HG02571 (cell line): ENCODE measurements around the gene ZBED4.
"Not testable (repeated sequence)": the region's sequence is repeated elsewhere in the genome, so short reads cannot be mapped to it uniquely, and the experiment has no call there.

ENCODE experiments used
- ATAC-seq: cut with Tn5 transposase; IDR thresholded peaks from one replicate; pipeline ENCODE4 v1.9.1; 2021; ENCODE audit warnings: mild to moderate bottlenecking, moderate library complexity; ENCODE audit not compliant: unreplicated experiment

ZBED4 gene

GRCh38 chr22:49852898-49853894 lies at the start of gene ZBED4:
TSS of gene ZBED4 (plus strand) at chr22:49853844. CDS start at chr22:49883663, 29,819 bp downstream.
- peak; percentile 70 for ATAC-seq

GRCh38 chr22:49807129-49807528 lies 46.5 kb upstream of the ZBED4 start:
- no peak for ATAC-seq

GRCh38 chr22:49807780-49808708 lies 45.6 kb upstream of the ZBED4 start:
- no peak for ATAC-seq

- ATAC-seq: no peak
Observed at GRCh38 chr22:49810363-49811019, 43.2 kb upstream of the ZBED4 start.

GRCh38 chr22:49811020-49811791 lies 42.4 kb upstream of the ZBED4 start:
- no peak for ATAC-seq

DNA sequence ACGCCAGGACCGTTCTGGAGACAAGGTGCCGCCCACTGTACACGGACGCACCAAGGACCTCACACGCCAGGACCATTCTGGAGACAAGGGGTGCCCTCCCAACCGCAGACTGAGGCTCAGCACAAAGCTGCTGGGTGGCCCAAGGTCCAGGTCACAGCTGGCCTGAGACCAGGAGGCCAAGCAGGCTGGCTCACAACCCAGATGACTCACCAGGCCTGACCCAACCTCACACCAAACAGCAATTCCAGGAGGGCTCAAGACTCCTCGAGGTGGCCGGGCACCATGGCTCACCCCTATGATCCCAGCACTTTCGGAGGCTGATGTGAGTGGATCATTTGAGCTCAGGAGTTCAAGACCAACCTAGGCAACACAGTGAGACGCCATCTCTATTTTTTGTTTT lies 40.8 kb upstream of the ZBED4 start:
- ATAC-seq: no peak

DNA sequence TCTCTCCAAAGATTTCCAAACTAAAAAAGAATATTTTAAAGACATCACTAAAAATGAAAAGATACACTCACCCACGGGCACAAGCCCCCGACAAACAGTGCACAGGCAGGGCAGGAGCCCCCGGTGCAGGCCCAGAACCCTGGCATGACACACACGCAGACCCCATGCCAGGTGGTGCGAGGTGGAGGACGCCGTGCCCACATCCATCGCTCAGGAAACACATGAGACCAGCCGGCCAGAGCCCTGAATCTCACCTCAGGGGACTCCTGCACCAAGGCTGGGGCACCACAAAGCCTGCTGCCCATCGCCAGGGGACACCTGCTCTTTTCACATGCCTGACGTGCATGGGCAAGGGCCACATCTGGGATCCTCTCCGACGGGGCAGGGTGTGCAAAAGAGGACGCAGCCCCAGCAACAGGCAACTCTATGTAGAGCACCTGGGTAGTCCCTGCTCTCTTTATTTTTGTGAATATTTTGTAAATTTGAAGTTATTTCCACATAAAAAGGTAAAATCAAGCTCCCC lies 39.4 kb upstream of the ZBED4 start:
- no peak for ATAC-seq

GRCh38 chr22:49814856-49815255 lies 38.8 kb upstream of the ZBED4 start:
- ATAC-seq: no peak

GRCh38 chr22:49815641-49816091 lies 38.0 kb upstream of the ZBED4 start:
- no peak for ATAC-seq

- no peak for ATAC-seq
Observed at GRCh38 chr22:49817359-49817758, 36.3 kb upstream of the ZBED4 start.

DNA sequence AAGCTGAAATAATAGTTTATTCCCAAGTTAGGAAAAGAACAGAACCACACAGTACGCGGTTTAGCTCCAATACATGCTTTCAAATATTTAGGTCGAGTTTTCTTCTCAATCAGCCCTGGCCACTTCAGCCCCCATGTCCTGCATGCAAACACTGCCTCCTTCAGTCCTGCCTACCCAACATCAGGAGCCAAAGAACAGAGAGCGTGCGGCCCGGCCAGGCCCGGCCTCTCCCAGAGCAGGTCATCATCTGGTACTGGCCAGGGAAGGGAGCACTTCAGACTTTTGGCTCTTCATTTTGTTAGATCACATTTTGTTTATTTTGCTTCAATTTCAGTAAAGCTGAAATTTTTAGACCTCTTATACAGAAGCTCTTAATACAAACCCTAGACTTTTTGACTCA lies 32.7 kb upstream of the ZBED4 start:
- no peak for ATAC-seq

DNA sequence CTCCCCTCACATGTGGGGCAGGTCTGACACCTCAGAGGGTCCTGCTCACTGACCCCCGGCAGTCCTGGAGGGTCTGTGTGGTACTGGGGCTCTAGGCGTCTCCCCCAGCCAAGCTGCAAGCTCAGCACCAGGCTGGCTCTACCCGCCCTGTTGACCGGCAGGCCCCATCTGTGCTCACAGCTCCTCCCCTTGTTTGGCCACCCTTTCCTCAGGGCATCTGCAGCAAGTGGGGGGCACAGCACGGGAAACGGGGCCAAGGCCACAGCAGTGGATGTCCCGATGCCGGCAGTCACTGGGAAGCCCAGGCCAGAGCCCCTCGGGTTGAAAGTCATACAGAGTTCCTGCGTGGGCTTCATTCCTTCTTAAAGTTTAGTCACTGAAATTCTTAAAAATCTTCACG lies 31.9 kb upstream of the ZBED4 start:
- not testable (repeated sequence) for ATAC-seq

DNA sequence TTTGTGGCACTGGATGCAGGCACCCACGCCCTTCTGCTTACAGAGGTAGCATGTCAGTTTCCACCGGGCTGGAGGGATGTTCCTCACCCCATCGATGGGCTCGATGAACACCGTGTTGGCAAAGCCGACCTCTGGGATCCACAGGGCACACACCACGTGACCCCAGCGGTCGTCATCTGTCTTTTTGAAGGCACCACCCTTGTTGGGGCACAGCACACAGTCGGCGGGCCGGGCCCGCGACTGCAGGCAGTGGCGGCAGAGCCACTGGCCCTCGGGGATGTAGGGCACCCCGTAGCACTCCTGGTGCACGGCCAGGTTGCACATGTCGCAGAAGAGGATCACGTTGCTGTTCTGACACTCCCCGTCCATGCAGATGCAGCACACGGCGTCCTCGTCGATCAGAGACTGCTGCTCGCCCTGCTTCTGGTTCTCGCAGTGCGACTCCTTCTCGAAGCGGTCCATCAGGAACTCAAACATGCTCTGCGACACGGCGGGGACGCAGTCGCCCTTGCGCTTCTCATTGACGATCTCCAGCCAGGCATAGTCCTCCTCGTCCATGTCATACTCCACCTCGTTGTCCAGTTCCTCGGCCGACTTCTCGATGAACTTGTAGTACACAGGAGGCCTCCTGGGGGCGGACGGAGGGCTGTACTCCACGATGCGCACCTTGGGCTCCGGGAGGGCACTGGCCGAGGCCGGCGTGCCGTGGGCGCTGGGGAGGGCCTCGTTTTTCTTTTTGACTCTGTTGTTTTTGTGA lies 30.2 kb upstream of the ZBED4 start:
- no peak for ATAC-seq

GRCh38 chr22:49824185-49824925 lies 29.3 kb upstream of the ZBED4 start:
- ATAC-seq: no peak

DNA sequence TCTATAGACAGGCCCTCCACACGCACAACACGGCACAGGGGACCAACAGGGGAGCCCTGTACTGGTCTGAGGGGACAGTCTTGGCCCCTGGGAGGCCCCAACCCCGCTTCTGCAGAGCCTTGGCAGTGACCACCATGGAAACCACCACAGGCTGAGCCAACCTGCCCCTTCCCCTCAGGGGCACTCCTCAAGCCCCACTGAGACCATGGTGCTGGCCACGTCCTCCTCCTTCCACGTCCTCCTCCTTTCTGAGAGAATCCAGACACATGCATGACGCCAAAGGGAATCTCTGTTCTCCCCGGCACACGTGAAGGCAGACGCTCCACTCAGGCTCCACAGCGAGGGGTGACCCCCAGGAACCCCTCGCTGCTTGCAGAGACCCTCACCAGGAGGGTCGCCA lies 28.7 kb upstream of the ZBED4 start:
- ATAC-seq: no peak

DNA sequence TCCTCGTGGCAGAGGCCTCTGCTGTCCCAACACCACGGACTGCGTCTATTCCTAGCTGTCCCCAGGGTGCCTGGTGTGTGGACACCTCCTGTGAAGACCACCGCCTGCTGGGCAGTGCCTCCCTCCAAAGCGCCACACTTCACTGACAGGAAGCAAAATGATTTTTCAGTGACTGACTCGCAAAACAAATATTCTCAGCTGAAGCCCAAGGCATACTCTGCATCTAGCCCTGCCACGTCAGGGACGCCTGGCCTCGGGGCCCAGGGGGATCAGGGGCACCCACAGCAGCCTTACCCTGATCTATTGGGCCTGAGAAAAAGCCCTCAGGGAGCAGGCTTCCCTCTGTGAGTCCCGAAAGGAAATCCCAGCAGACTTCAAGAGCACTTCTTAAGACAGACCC lies 28.2 kb upstream of the ZBED4 start:
- ATAC-seq: no peak

- no peak for ATAC-seq
Observed at GRCh38 chr22:49825944-49826602, 27.6 kb upstream of the ZBED4 start.
